Measurements from ENCODE around the gene NR5A1. TPM values are rescaled to one million over a fixed set of nuclear protein-coding genes. Genes with fewer than 3 reads are reported as not detected.

Gene NR5A1
- total RNA-seq, 6 experiments from 2014 or later: not detected

DNA sequence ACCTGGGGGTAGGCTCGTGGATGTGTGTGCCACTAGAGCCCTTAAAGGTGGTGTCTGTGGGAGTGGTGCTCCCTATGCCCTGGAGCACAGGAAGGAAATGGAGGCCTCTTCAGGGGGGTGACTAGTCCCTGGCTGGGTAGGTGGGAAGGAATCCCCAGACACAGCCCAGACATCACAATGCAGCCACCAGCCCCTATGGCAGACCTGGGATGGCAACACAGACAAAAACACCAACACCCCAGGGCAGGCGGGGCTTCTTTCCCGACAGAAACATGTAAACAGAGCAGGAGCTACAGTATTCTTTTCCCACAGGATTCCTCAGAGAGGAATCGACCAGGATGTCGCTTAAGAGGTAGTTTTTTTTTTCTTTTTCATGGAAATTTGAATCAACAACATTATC lies 10.4 kb upstream of the NR5A1 start:
- TF ChIP-seq, protein P1, sequence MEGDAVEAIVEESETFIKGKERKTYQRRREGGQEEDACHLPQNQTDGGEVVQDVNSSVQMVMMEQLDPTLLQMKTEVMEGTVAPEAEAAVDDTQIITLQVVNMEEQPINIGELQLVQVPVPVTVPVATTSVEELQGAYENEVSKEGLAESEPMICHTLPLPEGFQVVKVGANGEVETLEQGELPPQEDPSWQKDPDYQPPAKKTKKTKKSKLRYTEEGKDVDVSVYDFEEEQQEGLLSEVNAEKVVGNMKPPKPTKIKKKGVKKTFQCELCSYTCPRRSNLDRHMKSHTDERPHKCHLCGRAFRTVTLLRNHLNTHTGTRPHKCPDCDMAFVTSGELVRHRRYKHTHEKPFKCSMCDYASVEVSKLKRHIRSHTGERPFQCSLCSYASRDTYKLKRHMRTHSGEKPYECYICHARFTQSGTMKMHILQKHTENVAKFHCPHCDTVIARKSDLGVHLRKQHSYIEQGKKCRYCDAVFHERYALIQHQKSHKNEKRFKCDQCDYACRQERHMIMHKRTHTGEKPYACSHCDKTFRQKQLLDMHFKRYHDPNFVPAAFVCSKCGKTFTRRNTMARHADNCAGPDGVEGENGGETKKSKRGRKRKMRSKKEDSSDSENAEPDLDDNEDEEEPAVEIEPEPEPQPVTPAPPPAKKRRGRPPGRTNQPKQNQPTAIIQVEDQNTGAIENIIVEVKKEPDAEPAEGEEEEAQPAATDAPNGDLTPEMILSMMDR (IDR thresholded peaks at IDR 0.05): no peak
- Mint-ChIP-seq H3K27ac (no peak overlapping the region), H3K36me3 (ENCODE audit: low read depth) (no peaks in the 10 kb centered on the region), H3K4me1 (ENCODE audit: low read depth) (no peaks in the 10 kb centered on the region; the same call in 1 of the 2 replicates), H3K27me3 (ENCODE audit: insufficient read depth) (peaks cover 38% of the 10 kb centered on the region), H3K9me3 (no peaks in the 10 kb centered on the region), H3K4me3 (no peak overlapping the region)
- no peak for DNase-seq

DNA sequence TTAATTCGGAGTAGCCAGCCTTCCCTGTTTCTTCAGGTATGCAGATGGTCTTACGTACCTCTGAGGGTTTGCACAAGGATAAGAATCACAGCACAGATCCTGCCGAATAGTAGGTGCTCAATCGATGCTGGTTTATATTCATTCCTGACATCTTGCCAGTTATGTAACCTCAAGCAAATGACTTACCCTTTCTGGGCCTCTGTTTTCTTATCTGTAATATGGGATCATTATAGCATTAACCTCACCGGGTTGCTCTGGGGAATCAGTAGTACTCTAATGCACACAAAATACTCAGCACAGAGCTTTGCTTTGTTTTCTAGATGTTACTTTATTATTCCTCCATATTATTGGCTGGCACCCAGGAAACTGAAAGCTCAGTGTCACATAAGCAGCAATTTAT lies 7.7 kb upstream of the NR5A1 start:
- Mint-ChIP-seq H3K9me3 (no peaks in the 10 kb centered on the region), H3K27me3 (ENCODE audit: insufficient read depth) (peaks cover 23% of the 10 kb centered on the region), H3K4me3 (no peak overlapping the region), H3K4me1 (ENCODE audit: low read depth) (no peaks in the 10 kb centered on the region), H3K27ac (no peak overlapping the region), H3K36me3 (ENCODE audit: low read depth) (no peaks in the 10 kb centered on the region)
- no peak for DNase-seq
- TF ChIP-seq, protein P1 (IDR thresholded peaks at IDR 0.05): no peak

DNA sequence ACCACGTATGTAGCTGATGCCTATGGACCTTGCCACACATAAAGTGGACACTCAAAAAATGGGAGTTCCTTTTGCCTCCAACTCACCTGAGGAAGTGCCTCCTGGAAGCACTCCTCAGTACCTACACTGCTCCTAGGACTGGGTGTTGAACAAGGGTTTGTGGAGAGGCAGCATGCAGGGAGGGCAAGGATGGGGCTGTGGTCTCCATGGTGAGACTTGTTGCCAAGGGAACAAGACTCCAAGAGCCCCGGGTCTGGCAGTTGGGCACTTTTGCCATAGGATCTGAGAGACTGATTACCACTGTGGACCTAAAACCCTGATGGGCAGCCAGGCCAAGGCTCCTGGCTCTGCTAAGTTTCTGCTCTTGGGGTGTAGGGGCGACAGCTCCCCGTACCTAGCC lies 6.9 kb upstream of the NR5A1 start:
- no peak for DNase-seq
- Mint-ChIP-seq H3K4me3 (no peak overlapping the region), H3K9me3 (no peaks in the 10 kb centered on the region), H3K4me1 (ENCODE audit: low read depth) (no peaks in the 10 kb centered on the region), H3K36me3 (ENCODE audit: low read depth) (no peaks in the 10 kb centered on the region), H3K27me3 (ENCODE audit: insufficient read depth) (peaks cover 23% of the 10 kb centered on the region), H3K27ac (no peak overlapping the region)
- TF ChIP-seq, protein P1 (IDR thresholded peaks at IDR 0.05): no peak

DNA sequence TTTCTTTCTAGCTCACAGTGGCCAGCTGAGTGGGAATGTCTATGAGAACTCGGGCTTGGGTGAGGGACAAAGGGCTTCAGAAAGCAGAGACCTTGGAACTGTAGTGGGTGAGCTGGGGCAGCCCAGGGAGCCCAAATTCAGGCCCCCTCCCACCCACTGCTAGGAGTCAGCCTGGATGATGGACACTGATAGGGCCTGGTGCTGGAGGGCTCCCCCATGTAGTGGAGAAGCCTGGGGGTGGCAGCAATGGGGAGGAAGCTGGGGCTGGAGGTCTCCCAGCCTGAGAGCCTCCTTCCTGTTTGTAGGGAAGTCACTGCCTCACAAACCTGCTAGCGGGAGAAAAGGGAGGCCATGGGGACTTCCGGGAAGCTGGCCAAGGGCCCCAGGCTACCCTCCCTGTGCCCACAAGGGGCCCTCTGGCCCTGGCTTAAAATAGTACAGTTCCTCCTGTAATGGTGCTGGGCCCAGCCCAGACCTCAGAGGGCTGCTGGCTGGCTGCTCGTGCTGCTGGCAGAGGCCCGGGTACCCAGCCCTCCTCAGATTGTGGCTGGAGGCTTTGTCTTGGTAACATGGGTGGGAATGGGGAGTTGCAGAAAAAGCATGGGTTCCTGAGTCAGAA lies 6.3 kb upstream of the NR5A1 start:
- Mint-ChIP-seq H3K9me3 (no peaks in the 10 kb centered on the region), H3K4me3 (no peak overlapping the region), H3K27me3 (ENCODE audit: insufficient read depth) (peaks cover 23% of the 10 kb centered on the region), H3K36me3 (ENCODE audit: low read depth) (no peaks in the 10 kb centered on the region), H3K27ac (no peak overlapping the region), H3K4me1 (ENCODE audit: low read depth) (no peaks in the 10 kb centered on the region)
- DNase-seq: no peak
- TF ChIP-seq, protein P1 (IDR thresholded peaks at IDR 0.05): no peak

DNA sequence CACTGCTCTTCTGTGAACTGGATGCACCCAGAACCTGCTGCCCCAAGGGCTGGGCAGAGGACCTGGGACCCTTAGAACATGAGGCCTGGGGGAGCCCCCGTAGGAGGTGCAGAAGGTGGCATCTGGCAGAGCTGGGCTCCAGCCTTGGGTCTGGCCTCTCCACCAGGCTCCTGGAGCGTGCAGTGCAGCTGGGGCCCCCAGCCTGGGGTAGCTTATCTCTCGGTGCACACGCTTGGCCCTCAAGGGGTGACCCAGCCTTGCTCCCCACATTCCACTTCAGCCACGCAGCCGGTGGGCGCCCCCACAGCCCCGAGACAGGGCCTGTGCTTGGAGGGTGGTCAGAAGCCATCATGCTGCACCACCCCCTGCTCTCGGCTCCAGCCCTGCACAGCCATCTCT lies 5.6 kb upstream of the NR5A1 start:
- no peak for DNase-seq
- Mint-ChIP-seq H3K36me3 (ENCODE audit: low read depth) (no peaks in the 10 kb centered on the region), H3K4me1 (ENCODE audit: low read depth) (no peaks in the 10 kb centered on the region), H3K9me3 (no peaks in the 10 kb centered on the region), H3K27me3 (ENCODE audit: insufficient read depth) (peaks cover 23% of the 10 kb centered on the region), H3K4me3 (no peak overlapping the region), H3K27ac (no peak overlapping the region)
- TF ChIP-seq, protein P1 (IDR thresholded peaks at IDR 0.05): no peak

Measured in HFFc6 (cell line).